Measurements from ENCODE around the gene GALNT2. TPM values are rescaled to one million over a fixed set of nuclear protein-coding genes. Genes with fewer than 3 reads are reported as not detected.

The GALNT2 gene
- total and polyA plus RNA-seq, 2 donors (not counting 1 experiment from before 2014, with no cell fraction given), result 19.0 to 184 TPM

DNA sequence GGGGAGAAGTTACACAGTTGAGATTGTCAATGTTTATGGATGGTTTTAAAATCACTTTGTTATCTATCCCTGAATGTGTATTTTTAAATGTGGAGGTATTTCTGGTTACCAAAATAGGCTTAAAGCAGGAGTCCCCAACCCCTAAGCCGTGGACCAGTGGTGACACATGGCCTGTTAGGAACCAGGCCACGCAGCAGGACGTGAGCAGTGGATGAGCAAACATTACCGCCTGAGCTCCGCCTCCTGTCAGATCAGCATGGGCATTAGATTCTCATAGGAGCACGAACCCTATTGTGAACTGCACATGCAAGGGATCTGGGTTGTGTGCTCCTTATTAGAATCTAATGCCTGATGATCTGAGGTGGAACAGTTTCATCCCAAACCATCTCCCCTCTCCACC lies 151.6 kb downstream of the GALNT2 start:
- TF ChIP-seq, protein P1, sequence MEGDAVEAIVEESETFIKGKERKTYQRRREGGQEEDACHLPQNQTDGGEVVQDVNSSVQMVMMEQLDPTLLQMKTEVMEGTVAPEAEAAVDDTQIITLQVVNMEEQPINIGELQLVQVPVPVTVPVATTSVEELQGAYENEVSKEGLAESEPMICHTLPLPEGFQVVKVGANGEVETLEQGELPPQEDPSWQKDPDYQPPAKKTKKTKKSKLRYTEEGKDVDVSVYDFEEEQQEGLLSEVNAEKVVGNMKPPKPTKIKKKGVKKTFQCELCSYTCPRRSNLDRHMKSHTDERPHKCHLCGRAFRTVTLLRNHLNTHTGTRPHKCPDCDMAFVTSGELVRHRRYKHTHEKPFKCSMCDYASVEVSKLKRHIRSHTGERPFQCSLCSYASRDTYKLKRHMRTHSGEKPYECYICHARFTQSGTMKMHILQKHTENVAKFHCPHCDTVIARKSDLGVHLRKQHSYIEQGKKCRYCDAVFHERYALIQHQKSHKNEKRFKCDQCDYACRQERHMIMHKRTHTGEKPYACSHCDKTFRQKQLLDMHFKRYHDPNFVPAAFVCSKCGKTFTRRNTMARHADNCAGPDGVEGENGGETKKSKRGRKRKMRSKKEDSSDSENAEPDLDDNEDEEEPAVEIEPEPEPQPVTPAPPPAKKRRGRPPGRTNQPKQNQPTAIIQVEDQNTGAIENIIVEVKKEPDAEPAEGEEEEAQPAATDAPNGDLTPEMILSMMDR (IDR thresholded peaks at IDR 0.05), result no peak
- no peak for TF ChIP-seq EZH2 (IDR thresholded peaks at IDR 0.05; ENCODE audit: borderline replicate concordance, insufficient read depth, low read depth, low read length, poor library complexity, severe bottlenecking)
- DNase-seq, result no peak
- Mint-ChIP-seq H3K27ac (no peak overlapping the region), H3K27me3 (no peaks in the 10 kb centered on the region), H3K4me1 (peaks cover 69% of the 10 kb centered on the region), H3K4me3 (no peak overlapping the region), H3K9me3 (ENCODE audit: insufficient read depth) (no peaks in the 10 kb centered on the region)
- intact Hi-C loops (cut with micrococcal nuclease), result no loop called here
- Histone ChIP-seq H3K36me3 (replicated peaks in 1 of 2; ENCODE audit: control extremely low read depth in 1 of 2, control insufficient read depth in 1 of 2, extremely low read depth in 1 of 2, insufficient read depth in 2 of 2, low read length in 1 of 2) (no peaks in the 10 kb centered on the region), H3K27me3 (replicated peaks in 1 of 4; ENCODE audit: control extremely low read depth in 1 of 4, control insufficient read depth in 3 of 4, insufficient read depth in 4 of 4, low read length in 3 of 4) (no peaks in the 10 kb centered on the region), H2AFZ (ENCODE audit: insufficient read depth, low read depth, low read length, poor library complexity, severe bottlenecking) (no peak overlapping the region), H3K4me2 (replicated peaks; ENCODE audit: low read depth, low read length, poor library complexity, severe bottlenecking) (no peak overlapping the region), H3K4me3 (ENCODE audit: control extremely low read depth in 1 of 5, extremely low read depth in 1 of 5, insufficient read depth in 1 of 5, low read depth in 2 of 5, low read length in 4 of 5) (no peak overlapping the region), H3K9ac (ENCODE audit: low read length) (no peak overlapping the region), H3K9me3 (ENCODE audit: control extremely low read depth in 1 of 3, control insufficient read depth in 2 of 3, insufficient read depth in 1 of 3, low read length in 2 of 3) (no peaks in the 10 kb centered on the region), H3K79me2 (ENCODE audit: control insufficient read depth, insufficient read depth, low read length) (peaks cover 73% of the 10 kb centered on the region), H4K20me1 (ENCODE audit: control insufficient read depth, insufficient read depth, low read length, poor library complexity, severe bottlenecking) (no peaks in the 10 kb centered on the region), H3K4me1 (ENCODE audit: control insufficient read depth in 2 of 2, insufficient read depth in 2 of 2, low read length in 2 of 2) (peaks cover 42 to 47% of the 10 kb centered on the region in 2 donors), H3K27ac (ENCODE audit: low read length in 2 of 2) (no peak overlapping the region)
- POLR2A ChIA-PET, result no interaction called here
- no peak for ATAC-seq (ENCODE audit: low read depth)
- 99% methylated on average over 6 of the region's 6 CpGs for WGBS (ENCODE audit: insufficient coverage)
- CTCF ChIA-PET, result interaction anchor here (1.0 kb wide), 1 partner anchor 558 kb away, joined by 3 read pairs; no protein-coding TSS in a partner anchor

DNA sequence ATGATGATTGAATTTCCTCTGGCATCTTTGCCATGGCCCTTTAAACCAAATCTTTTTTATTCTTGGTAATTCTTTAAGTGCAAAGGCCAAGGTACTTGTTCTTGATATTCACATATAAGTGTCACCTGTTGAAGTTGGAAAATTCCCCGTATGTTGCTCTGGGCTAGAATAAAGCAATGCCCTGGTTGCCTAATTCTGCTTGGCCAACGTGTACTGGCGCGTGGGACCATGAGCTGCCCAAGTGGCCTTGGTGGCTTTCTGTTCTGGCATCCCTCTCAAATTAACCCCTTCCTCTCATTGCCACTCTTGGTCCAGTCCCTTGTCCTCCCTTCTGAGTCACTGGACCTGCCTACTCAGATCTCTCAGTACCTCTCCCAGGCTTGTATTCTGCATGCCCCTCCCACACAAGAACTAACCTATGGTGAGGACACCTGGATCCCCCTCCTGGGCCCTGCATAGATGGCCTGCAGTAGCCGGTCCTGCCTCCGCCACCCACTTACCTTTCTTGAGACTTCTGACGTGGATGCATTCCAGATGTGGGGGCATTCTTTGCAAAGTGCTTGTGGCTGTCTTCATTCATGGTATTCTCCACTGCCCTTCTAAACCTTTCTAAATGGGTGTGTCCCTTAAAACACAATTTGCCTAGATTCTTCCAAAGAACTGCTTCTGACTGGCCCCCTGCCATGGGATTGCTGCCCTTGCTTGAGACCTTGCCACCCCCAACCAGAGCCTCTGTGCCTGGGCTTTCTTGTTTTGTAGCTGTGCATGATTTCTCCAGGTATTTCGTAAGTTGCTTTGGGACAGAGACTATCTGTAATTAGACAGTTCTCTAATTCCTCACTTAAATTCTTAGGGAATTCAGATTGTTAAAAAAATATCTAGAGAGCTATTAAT lies 152.4 kb downstream of the GALNT2 start:
- no peaks in the 10 kb centered on the region for H3K9me3 ChIP-seq (ENCODE audit: control extremely low read depth in 1 of 3, control insufficient read depth in 2 of 3, insufficient read depth in 1 of 3, low read length in 2 of 3)
- no peaks in the 10 kb centered on the region for H3K27me3 ChIP-seq (replicated peaks in 1 of 4; ENCODE audit: control extremely low read depth in 1 of 4, control insufficient read depth in 3 of 4, insufficient read depth in 4 of 4, low read length in 3 of 4)
- H3K9ac ChIP-seq (ENCODE audit: low read length), result no peak overlapping the region
- no peaks in the 10 kb centered on the region for H3K9me3 Mint-ChIP-seq (ENCODE audit: insufficient read depth)
- WGBS (ENCODE audit: insufficient coverage), result 100% methylated on average over 3 of the region's 8 CpGs
- H3K27me3 Mint-ChIP-seq, result no peaks in the 10 kb centered on the region
- H3K27ac ChIP-seq (ENCODE audit: low read length in 2 of 2), result no peak overlapping the region
- H3K27ac Mint-ChIP-seq, result peak overlapping the region; percentile 6
- H3K36me3 ChIP-seq (replicated peaks in 1 of 2; ENCODE audit: control extremely low read depth in 1 of 2, control insufficient read depth in 1 of 2, extremely low read depth in 1 of 2, insufficient read depth in 2 of 2, low read length in 1 of 2), result no peaks in the 10 kb centered on the region
- no peaks in the 10 kb centered on the region for H4K20me1 ChIP-seq (ENCODE audit: control insufficient read depth, insufficient read depth, low read length, poor library complexity, severe bottlenecking)
- no peak for TF ChIP-seq EZH2 (IDR thresholded peaks at IDR 0.05; ENCODE audit: borderline replicate concordance, insufficient read depth, low read depth, low read length, poor library complexity, severe bottlenecking)
- TF ChIP-seq, protein P1 (IDR thresholded peaks at IDR 0.05), result no peak
- H3K4me3 ChIP-seq (ENCODE audit: control extremely low read depth in 1 of 5, extremely low read depth in 1 of 5, insufficient read depth in 1 of 5, low read depth in 2 of 5, low read length in 4 of 5), result no peak overlapping the region
- ATAC-seq (ENCODE audit: low read depth) (no peak), DNase-seq (no peak)
- CTCF ChIA-PET, result interaction anchor here (2.5 kb wide), 1 partner anchor 7 kb away, joined by 7 read pairs; no protein-coding TSS in a partner anchor
- no peak overlapping the region for H3K4me2 ChIP-seq (replicated peaks; ENCODE audit: low read depth, low read length, poor library complexity, severe bottlenecking)
- intact Hi-C loops (cut with micrococcal nuclease), result no loop called here
- H3K4me1 ChIP-seq (ENCODE audit: control insufficient read depth in 2 of 2, insufficient read depth in 2 of 2, low read length in 2 of 2), result peaks cover 36 to 40% of the 10 kb centered on the region in 2 donors
- no peak overlapping the region for H2AFZ ChIP-seq (ENCODE audit: insufficient read depth, low read depth, low read length, poor library complexity, severe bottlenecking)
- no peak overlapping the region for H3K4me3 Mint-ChIP-seq
- POLR2A ChIA-PET, result no interaction called here
- peaks cover 62% of the 10 kb centered on the region for H3K4me1 Mint-ChIP-seq
- H3K79me2 ChIP-seq (ENCODE audit: control insufficient read depth, insufficient read depth, low read length), result peaks cover 74% of the 10 kb centered on the region
